ENCODE data around the gene RS1.

DNA sequence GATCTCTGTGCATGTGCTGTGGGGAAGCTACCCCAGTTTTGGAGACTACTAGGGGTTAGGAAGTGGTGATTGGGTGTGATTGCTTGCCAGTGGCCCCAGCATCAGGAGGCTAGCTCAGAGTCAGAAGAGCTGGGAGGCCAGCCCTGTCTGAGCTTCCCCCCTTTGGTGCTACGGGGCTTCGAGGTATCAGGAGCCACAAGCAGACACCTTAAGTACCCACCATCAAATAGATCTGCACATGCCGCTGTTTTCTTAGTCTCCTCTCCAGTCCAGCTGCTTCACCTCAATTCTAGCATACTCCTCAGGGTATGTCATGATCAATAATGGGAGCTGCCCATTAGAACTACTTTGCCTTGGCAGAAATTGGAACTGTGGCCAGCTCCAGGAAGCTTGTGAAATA is 24.7 kb upstream of the RS1 start:
- TF ChIP-seq, protein P1, sequence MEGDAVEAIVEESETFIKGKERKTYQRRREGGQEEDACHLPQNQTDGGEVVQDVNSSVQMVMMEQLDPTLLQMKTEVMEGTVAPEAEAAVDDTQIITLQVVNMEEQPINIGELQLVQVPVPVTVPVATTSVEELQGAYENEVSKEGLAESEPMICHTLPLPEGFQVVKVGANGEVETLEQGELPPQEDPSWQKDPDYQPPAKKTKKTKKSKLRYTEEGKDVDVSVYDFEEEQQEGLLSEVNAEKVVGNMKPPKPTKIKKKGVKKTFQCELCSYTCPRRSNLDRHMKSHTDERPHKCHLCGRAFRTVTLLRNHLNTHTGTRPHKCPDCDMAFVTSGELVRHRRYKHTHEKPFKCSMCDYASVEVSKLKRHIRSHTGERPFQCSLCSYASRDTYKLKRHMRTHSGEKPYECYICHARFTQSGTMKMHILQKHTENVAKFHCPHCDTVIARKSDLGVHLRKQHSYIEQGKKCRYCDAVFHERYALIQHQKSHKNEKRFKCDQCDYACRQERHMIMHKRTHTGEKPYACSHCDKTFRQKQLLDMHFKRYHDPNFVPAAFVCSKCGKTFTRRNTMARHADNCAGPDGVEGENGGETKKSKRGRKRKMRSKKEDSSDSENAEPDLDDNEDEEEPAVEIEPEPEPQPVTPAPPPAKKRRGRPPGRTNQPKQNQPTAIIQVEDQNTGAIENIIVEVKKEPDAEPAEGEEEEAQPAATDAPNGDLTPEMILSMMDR (IDR thresholded peaks at IDR 0.05; ENCODE audit: low read length) = no peak
- TF ChIP-seq EZH2 (IDR thresholded peaks at IDR 0.05; ENCODE audit: borderline replicate concordance, low read length) = no peak

Data from OCI-LY1 (cell line).